ENCODE measurements around the gene RFX2.

RFX2 gene

GRCh38 chr19:5955636-5955935 is 154.7 kb downstream of the RFX2 start:
- no peak for DNase-seq (ENCODE audit: low read depth)

DNA sequence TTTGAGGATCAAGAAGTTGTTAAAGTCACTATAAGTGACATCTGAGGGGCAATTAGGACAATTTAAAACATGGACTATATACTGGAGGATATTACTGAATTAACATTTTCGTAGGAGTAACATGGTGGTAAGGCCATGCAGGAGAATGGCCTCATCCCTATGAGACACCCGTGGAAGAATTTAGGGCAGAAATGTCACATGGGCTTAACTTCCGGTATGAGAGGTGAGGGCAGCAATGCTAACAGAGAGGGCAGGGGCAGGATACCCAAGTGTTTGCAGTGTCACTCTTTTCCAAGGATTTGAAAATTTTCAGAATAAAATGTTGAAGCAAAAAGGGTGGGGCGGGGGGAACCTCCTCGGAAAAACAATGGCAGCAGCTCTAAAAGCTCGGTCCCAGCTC is 156.0 kb downstream of the RFX2 start:
- no peak for DNase-seq (ENCODE audit: low read depth)

- no peak for DNase-seq (ENCODE audit: low read depth)
These were observed 156.6 kb downstream of the RFX2 start for GRCh38 chr19:5953680-5954213.

DNA sequence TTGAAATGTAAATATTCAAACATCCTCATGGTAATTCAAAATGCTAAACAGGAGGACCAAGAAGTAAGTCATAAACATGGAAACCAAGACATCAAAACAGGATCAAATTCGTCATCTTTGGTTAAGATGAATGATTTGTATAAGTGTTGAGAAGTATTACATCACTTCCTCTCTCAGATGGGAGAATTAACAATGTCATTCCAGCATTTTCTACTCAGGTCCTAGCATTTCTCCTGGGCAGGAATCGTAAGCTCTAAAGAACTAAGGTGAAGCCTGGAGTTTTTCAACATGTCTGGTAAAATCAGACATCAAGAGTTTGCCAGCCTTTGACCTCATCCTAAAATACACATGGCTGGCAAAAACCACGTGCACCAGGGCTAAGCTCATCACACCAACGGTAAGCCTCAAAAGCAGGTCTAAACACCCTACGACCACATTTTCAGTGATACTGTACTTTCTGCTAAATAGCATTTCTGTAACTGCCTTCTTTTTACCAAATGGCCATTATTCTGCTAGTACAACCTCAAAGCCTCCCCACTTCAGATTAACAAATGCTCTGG is 157.2 kb downstream of the RFX2 start:
- DNase-seq (ENCODE audit: low read depth), result no peak

DNA sequence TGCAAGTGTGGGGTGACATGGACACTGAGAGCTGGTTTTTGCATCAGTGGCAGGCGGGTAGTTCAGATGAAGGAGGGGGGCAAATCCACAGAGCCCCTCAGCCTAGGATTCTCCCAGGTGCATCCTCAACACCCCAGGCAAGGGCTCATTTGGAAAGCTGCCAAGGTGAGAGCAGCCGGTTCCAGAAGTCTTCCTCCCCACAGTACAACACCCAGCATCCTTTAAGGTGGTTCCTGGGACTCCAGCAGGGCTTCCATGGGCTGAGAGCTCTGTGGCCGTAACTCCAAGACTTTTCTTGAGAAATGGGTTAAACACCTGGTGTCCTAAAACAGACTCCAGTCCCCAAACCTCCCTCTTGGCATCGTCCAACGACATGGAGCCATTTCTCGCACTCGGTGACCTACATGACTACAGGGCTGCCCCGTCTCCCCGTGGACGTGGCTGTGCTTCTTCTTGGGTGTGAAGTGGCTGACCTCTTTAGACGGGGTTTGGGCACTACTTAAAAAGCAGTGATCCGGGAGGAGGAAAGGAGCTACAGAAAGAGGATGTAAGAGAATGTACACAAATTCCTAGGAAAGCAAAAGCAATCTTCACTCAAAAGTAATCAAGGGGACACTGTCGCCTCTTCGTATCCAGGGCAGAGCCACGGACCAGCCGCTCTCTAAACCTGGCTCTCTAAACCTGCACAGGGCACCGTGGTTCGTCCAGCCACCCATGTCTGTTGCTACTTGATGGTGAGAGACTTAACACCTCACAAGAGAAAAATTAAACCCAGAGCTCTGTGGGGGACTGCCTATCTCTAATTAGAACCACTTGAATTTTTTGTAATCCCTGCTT is 157.9 kb downstream of the RFX2 start:
- DNase-seq (ENCODE audit: low read depth), result no peak

DNA sequence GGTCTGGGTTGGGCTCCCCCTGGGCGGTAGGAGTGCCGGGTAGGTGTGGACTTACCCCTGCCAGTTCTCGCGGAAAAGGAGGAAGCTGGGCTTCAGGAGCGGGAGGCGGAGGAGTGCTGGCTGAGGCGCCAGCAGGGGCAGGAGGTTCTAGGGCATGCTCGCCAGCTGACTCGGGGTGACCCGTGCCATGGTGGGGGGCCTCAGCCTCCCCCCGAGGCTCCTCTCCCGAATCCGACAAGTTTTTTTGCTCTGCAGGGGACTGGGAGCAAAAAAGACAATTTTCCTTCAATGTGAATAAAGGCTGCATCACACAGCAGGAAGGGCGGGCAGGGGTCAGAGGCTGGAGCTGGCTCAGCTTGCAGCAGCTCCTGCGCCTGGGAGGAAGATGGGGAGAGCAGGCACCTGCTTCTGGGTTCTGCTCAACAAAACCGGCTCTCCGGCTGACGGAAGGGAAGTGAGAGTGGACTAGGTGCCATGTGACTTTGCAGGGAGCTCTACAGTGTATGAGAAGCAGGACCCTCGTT is 158.9 kb downstream of the RFX2 start:
- DNase-seq (ENCODE audit: low read depth), result no peak

- no peak for DNase-seq (ENCODE audit: low read depth)
These were observed 159.6 kb downstream of the RFX2 start for GRCh38 chr19:5950741-5951140.

DNA sequence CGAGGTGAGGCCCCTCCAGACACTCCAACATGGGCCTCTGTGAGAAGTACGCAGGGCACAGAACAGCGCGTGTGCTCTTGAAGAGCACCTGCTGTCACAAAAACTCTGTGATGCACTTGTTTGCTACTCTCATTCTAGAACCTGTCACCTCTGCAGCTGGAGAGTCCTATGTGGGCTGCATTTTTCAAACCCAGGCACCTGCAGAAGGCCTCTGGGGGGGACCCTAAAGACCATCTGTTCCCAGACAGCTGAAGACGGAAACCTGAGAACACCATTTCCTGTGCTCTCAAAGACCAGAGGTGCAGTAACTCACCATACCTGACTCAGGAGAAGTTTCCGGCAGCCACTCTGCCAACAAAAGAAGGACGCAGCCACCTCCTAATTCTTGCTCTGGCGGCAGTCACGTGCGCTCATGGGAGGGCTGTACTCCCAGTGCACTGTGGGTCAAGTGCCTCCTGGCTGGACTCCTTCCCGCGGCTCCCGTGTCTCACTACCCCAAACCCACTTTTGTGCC is 160.5 kb downstream of the RFX2 start:
- no peak for DNase-seq (ENCODE audit: low read depth)

GRCh38 chr19:5948752-5949564 is 161.3 kb downstream of the RFX2 start:
- no peak for DNase-seq (ENCODE audit: low read depth)

DNA sequence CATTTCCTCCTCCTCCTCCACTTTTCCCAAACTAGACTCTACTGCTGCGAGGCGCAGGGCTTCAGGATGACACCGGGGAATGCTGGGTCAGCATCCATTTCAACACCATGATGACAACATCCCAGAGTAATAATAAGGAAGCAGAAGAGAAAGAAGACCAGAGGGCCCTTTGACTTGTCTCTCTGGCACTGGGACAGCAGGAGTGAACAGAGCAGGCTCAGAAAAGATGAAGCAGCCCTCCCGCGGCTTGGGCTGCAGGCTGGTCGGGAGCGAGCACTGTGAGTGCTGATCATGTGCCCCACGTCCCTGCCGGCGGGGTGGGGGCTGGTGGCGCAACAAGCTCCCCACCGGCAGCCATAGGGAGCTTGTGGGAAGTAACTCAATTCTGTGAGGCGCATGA is 162.9 kb downstream of the RFX2 start:
- DNase-seq (ENCODE audit: low read depth), result no peak

GRCh38 chr19:5943623-5944022 is 166.7 kb downstream of the RFX2 start:
- no peak for DNase-seq (ENCODE audit: low read depth)
